HG02610 (cell line): ENCODE data around the gene HTR3D.
"Not testable (repeated sequence)": the region's sequence is repeated elsewhere in the genome, so short reads cannot be mapped to it uniquely, and the experiment has no call there.

Source experiments
- ATAC-seq: cut with Tn5 transposase; IDR thresholded peaks from one replicate; pipeline ENCODE4 v1.9.1; 2021; ENCODE audit warnings: mild to moderate bottlenecking, moderate library complexity; ENCODE audit not compliant: unreplicated experiment

Gene HTR3D

GRCh38 chr3:184067573-184068055 lies 36.1 kb downstream of the HTR3D start:
- no peak for ATAC-seq

- ATAC-seq: no peak
Observed at GRCh38 chr3:184068344-184068743, 36.8 kb downstream of the HTR3D start.

- not testable (repeated sequence) for ATAC-seq
Observed at GRCh38 chr3:184071142-184071541, 39.6 kb downstream of the HTR3D start.

GRCh38 chr3:184073621-184074020 lies 42.1 kb downstream of the HTR3D start:
- ATAC-seq: no peak

GRCh38 chr3:184075901-184076300 lies 44.4 kb downstream of the HTR3D start:
- ATAC-seq: no peak

- ATAC-seq: no peak
Observed at GRCh38 chr3:184077881-184078280, 46.3 kb downstream of the HTR3D start.

GRCh38 chr3:184078851-184079250 lies 47.3 kb downstream of the HTR3D start:
- ATAC-seq: no peak

- ATAC-seq: no peak
Observed at GRCh38 chr3:184081116-184081830, 49.7 kb downstream of the HTR3D start.

GRCh38 chr3:184082034-184082433 lies 50.5 kb downstream of the HTR3D start:
- no peak for ATAC-seq

- ATAC-seq: no peak
Observed at GRCh38 chr3:184082465-184082864, 50.9 kb downstream of the HTR3D start.

- no peak for ATAC-seq
Observed at GRCh38 chr3:184085389-184085852, 53.9 kb downstream of the HTR3D start.
